Tibial nerve (tissue), 4 donors: Measurements from ENCODE around the gene SMAD2.

Experiments
- CTCF ChIP-seq, 5 experiments: fragments of 200-600 bp in 3 of 5; fragments of 450-650 bp in 2 of 5; sonication (generic) in 3 of 5; IDR thresholded peaks; one replicate each; pipeline ENCODE4 v1.5.1; 2016 to 2019; ENCODE audit warnings: antibody characterized with exemption in 5 of 5, mild to moderate bottlenecking in 3 of 5, moderate library complexity in 2 of 5
- EP300 ChIP-seq, 2 donors: sonication (generic); formaldehyde crosslinking; IDR thresholded peaks; one replicate each; pipeline ENCODE4 v1.6.1; 2017; ENCODE audit warnings: antibody characterized with exemption in 2 of 2, mild to moderate bottlenecking in 1 of 2
- POLR2A ChIP-seq, 2 donors: fragments of 450-650 bp; IDR thresholded peaks; one replicate each; pipeline ENCODE4 v1.6.1; 2017; ENCODE audit warnings: antibody characterized with exemption in 2 of 2, mild to moderate bottlenecking in 2 of 2, moderate library complexity in 2 of 2

- TF ChIP-seq CTCF (IDR thresholded peaks at IDR 0.05) (no peak), POLR2A (IDR thresholded peaks at IDR 0.05) (no peak), EP300 (IDR thresholded peaks at IDR 0.05) (no peak)
Observed at GRCh38 chr18:47863041-47863440, 67.4 kb downstream of the SMAD2 start.
